Astrocyte of the hippocampus (primary cell): ENCODE results near the gene SLC12A7.

Source experiments
- DNase-seq: peaks from one replicate; pipeline ENCODE4 v3.0.0; 2011; ENCODE audit warnings: low read depth, low spot score

SLC12A7 gene

GRCh38 chr5:1019001-1019905, 92.6 kb downstream of the SLC12A7 start:
- DNase-seq = no peak

GRCh38 chr5:1018596-1018995, 93.3 kb downstream of the SLC12A7 start:
- no peak for DNase-seq

- DNase-seq = no peak
These were observed 94.0 kb downstream of the SLC12A7 start for GRCh38 chr5:1017691-1018455.

DNA sequence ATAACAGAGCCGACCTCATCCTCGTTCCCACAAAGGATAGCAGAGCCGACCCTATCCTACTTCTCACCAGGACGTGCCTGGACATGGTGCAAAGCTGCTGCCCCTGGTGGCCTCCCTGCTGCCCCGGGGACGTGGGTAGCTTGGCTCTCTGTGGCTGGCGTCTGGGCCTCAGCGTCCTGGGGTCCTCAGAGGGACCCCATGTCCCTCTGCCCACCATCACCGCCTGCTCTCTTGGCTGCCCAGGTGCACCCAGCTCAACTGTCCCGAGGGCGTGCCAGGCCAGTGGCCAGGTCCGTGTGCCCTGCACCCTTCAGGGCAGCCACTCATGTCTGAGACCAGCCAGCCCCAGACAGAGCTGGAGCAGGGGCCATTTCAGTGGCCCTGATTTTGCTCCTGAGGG, 94.8 kb downstream of the SLC12A7 start:
- DNase-seq = no peak

DNA sequence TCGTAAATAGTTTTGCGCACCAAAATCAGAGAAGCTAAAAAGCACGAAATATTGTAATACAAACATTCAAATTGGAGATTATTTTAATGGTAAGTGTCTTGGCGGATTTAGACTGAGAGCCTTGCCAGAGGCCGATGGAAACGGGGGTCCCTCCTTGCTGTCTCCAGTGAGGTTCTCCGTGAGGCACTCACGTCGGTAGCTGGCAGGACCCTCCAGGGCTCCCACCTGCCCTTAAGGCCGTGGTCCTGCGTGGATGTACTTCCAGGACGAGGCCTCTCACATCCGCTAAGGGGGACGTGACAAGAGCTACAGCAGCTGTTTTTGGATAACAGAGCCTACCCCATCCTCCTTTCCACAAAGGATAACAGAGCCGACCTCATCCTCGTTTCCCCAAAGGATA, 95.4 kb downstream of the SLC12A7 start:
- DNase-seq = no peak

DNA sequence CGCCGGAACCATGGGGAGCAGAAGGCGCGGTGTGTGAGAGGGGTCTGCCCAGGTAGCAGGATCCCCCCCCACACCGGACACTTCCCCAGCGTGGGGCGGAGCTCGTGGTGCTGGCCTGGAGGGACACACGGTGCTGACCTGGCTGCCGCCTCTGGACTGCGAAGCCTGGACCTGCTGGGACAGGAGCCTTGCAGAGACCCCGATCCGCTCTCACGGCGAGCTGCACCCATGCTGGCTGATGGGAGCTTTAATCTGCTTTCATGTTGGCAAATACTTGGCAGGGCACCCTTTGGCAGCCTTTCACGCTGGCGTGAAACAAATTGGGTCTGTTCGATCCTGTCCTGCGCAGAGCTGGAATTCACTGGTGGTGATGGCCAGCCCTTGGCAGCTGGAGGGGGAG, 95.8 kb downstream of the SLC12A7 start:
- DNase-seq = no peak

DNA sequence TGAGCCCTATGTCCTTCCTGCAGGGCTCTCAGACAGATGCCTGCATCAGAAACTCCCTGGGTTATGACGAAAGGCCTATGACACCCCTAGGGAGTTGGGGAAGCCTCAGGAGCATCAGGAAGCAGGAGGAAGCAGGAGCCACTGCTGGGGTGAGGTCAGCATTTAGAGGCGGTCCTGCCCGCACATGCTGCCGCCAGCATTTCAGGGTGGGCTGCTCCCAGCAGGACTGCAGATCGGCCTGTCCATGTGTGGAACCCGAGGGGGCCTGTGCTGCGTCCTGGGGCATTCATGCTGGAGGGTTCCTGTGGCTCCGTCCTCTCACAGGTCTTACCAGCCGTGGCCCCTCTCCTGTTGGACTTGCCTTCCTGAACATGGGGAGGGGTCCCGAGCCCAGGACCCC, 96.4 kb downstream of the SLC12A7 start:
- no peak for DNase-seq

GRCh38 chr5:1014781-1015221, 97.1 kb downstream of the SLC12A7 start:
- no peak for DNase-seq

DNA sequence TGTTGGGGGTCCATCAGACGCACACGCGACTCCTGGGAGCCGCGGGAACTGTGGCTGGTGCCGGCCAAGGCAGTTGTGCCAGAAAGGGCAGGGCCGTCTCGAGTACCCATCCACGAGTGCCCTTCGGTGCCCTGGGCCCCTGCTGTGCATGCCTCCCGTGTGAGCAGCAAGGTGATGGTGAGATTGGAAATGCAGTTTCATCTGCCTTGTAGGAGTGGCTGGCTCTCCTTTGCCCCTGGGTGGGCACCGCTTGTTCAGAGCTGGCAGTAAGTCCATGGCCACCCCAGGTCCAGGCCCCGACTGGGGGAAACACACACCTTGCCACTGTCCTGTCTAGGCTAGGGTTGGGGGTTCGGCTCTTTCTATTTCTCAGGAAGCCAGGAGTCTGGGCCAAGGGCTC, 97.5 kb downstream of the SLC12A7 start:
- DNase-seq = no peak

- DNase-seq = no peak
These were observed 97.9 kb downstream of the SLC12A7 start for GRCh38 chr5:1013948-1014301.

- no peak for DNase-seq
These were observed 98.5 kb downstream of the SLC12A7 start for GRCh38 chr5:1013238-1013947.

DNA sequence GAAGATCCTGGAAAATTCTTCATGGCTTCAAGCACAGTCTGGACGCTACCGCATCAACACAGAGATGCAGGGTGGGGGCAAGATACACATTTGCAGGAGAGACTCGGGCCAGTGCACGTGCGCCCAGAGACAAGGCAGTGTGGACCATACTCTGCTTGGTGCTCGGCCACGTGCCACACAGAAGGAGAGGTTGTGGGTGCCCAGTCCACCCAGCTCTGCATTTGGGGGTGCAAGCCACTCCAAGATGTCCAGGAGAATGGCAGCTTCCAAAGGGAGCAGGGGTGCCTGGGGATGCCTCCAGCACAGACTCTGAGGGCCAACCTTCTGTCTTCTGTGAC, 99.0 kb downstream of the SLC12A7 start:
- no peak for DNase-seq

- DNase-seq = no peak
These were observed 99.5 kb downstream of the SLC12A7 start for GRCh38 chr5:1012313-1012841.

DNA sequence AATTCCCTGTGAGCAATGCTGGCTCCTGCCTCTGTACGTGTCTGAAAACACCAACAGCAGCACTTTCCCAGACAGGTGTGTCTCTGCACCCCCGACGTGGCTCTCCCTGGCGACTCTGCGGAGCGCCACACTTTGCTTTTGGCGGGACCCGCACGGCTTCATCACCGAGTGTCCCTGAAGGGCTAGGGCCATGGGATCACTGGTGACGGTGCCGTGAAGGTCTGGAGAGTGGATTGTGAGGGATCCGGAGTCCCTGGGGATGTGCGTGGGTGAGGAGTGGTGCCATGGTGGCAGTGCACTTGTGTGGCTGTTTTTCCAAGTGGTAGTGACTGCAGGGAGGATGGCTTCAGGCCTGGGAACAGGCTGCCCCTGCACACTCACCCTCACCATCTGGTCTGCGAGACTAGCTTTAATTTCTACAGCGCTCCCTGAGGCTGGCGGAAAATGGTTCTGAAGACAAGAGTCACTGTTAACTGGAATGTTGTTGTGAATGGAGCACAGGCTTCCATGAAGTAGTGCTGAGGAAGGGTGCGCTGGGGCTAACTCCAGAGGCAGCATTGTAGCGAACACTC, 100.0 kb downstream of the SLC12A7 start:
- no peak for DNase-seq

- DNase-seq = peak; percentile 52
These were observed 100.6 kb downstream of the SLC12A7 start for GRCh38 chr5:1011226-1011631.

- DNase-seq = no peak
These were observed 101.2 kb downstream of the SLC12A7 start for GRCh38 chr5:1010641-1011046.

DNA sequence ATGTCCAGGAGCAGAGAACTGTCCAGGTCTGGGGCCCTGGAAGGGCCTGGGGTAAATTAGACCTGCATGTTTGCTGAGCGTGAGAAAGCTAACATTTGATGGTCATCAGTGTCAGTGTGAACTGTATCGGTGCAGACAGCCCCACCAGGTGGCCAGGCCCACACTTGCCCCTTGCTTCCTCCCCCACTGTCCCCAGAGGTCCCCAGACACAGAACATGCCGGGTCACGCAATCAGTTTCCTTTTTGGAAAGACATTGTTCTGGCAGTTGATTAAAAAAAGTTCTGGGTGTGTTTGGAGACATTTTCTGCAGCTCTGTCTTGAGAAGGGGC, 101.7 kb downstream of the SLC12A7 start:
- no peak for DNase-seq

GRCh38 chr5:1009359-1010180, 102.3 kb downstream of the SLC12A7 start:
- DNase-seq = no peak

- peak; percentile 71 for DNase-seq
These were observed 103.2 kb downstream of the SLC12A7 start, which contains the start of gene NKD2 for GRCh38 chr5:1008451-1009358. NKD2 (plus strand) TSS chr5:1008802; CDS start chr5:1009058, 256 bp downstream.
